T47D (cell line): ENCODE data around the gene SLC1A4.
A peak's percentile ranks its signal among the peaks of the same experiment; 100 is the strongest.

ENCODE experiments used
- DNase-seq, 2 experiments: peaks; one replicate each; pipeline versions ENCODE4 v3.0.0 to v3.0.0-alpha.2; 2011 to 2012; ENCODE audit warnings: low read depth in 1 of 2, low spot score in 1 of 2
- JUND ChIP-seq: IDR thresholded peaks from 2 replicates; pipeline ENCODE4 v1.6.1; 2012; ENCODE audit warnings: low read depth
- in situ Hi-C: cut with HindIII; loops from 2 replicates; pipeline ENCODE4 v1.10.0; 2016; ENCODE audit warnings: low sequenced_read_pairs, low pct_unique_long_range_greater_than_20kb

Gene SLC1A4

GRCh38 chr2:65056215-65057053, 67.2 kb downstream of the SLC1A4 start, which contains the start of gene CEP68:
CEP68 (plus strand) TSS chr2:65056416; CDS start chr2:65069445, 13,029 bp downstream.
- in situ Hi-C loops: no loop called here
- TF ChIP-seq JUND: no peak
- DNase-seq: peak; percentile 96

GRCh38 chr2:65057054-65057375, 67.8 kb downstream of the SLC1A4 start:
- TF ChIP-seq JUND: no peak
- no peak for DNase-seq
- in situ Hi-C loops: no loop called here

- no peak for DNase-seq
- TF ChIP-seq JUND: no peak
- in situ Hi-C loops: no loop called here
Measured at GRCh38 chr2:65057391-65058052, 68.3 kb downstream of the SLC1A4 start.

- no peak for TF ChIP-seq JUND
- in situ Hi-C loops: no loop called here
Measured at GRCh38 chr2:65059071-65059470, 69.9 kb downstream of the SLC1A4 start.

GRCh38 chr2:65061146-65061909, 72.1 kb downstream of the SLC1A4 start:
- in situ Hi-C loops: no loop called here
- no peak for DNase-seq
- no peak for TF ChIP-seq JUND

More at GRCh38 chr2:65059071-65059470, 69.9 kb downstream of the SLC1A4 start:
- DNase-seq: no peak

- in situ Hi-C loops: no loop called here
- no peak for TF ChIP-seq JUND
- DNase-seq: peak in 1 of 2 experiments; percentile 36
Measured at GRCh38 chr2:65061910-65062339, 72.7 kb downstream of the SLC1A4 start.

- TF ChIP-seq JUND: no peak
- no peak for DNase-seq
- in situ Hi-C loops: no loop called here
Measured at GRCh38 chr2:65062843-65063825, 73.9 kb downstream of the SLC1A4 start.

- peak in 1 of 2 experiments; percentile 79 for DNase-seq
- no peak for TF ChIP-seq JUND
- in situ Hi-C loops: no loop called here
Measured at GRCh38 chr2:65064728-65065552, 75.7 kb downstream of the SLC1A4 start.

- in situ Hi-C loops: no loop called here
- no peak for TF ChIP-seq JUND
- no peak for DNase-seq
Measured at GRCh38 chr2:65067806-65068553, 78.8 kb downstream of the SLC1A4 start.

- in situ Hi-C loops: no loop called here
- no peak for TF ChIP-seq JUND
- DNase-seq: no peak
Measured at GRCh38 chr2:65069439-65069824, 80.2 kb downstream of the SLC1A4 start.
